ENCODE measurements around the gene CLDN14.

Gene CLDN14

GRCh38 chr21:36429947-36430546 lies 49.9 kb downstream of the CLDN14 start:
- no peak for DNase-seq

DNA sequence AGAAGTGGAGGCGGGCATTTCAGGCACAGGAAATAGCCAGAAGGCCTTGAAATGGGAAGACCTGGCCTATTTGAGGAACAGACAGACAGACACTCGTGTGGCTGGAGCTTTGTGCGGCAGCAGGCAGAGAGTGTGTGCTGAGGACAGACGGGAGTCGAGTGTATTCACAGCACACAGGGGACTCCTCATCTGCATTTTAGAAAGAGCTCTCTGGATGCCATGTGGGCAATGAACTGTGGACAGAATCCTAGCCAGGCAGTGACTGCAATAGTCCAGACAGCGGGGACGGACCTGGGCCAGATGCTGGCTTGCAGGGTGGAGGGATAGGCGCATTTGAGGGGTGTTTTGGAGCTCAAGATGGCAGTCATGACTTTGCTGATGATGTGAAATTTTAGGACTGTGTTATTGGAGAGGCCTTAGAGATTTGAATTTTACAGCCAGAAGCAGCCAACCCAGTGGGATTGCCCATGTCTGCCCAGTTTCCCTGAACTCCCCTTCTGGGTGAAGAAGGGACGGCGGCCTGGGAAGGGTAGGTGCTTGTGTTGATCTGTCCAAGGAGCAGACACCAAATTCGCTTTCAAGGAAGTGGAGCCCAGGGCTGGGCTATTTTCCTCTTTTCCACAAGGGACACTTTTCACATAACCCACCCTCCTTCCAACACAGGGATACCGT lies 51.0 kb downstream of the CLDN14 start:
- no peak for DNase-seq

GRCh38 chr21:36427502-36427901 lies 52.4 kb downstream of the CLDN14 start:
- no peak for DNase-seq

DNA sequence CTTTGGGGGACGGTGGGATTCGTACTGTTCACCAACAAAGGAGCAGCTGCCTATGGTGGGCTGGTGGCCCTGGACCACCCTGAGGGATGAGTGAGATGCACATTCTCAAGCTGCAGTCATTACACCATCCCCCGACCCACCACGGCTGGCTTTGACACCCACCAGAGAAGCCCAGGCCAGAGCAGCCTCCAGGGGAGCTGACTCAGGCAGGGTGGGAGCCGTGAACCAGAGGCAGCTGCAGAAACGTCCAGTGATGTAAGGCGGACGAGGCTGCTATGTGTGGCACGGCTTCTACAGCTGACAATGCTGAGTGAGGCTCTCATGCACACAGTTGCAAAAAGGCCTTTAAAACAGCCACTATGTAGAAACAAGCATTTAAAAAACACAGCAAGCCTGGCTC lies 54.6 kb downstream of the CLDN14 start:
- DNase-seq = no peak

DNA sequence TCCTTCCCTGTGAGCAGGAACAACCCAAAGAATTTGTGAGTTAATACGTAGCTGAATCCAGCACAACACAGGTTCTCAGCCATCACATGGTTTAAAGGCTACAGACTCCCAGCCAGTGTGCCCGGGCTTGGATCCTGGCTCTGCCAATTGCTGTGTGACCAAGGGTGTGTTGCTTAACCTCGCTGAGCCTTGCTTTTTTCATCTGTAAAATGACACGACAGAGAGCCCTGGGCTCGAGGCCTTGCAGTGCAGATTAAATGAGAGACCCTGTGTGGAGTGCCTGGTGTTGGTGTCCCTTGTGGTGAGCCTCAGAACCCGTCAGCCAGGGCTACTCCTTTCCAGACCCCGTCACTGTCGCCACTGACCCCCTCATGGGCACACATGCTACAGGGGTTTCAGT lies 55.3 kb downstream of the CLDN14 start:
- no peak for DNase-seq

DNA sequence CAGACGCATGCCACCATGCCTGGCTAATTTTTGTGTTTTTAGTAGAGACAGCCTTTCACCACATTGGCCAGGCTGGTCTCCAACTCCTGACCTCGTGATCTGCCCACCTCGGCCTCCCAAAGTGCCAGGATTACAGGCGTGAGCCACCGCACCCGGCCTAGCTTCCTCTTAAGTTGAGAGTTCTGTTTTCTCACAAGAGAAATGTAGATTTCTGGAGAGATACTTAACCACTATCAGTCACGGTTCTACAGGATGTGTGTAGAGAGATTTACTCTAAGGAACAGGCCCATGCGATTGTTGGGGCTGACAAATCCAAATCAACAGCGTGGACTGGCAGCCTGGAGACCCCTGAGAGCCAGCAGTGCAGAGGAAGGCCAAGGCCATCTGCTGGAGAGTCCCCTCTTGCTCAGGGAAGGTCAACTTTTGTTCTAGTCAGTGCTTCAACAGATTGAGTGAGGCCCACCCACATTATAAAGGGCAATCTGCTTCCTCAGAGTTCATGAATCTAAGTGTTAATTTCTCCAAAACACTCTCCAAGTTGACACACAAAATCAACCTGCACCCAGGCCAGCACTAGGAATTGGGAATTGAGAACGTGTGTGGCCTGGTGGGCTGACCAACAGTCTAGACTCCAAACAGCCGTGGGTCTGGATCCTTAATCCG lies 56.0 kb downstream of the CLDN14 start:
- no peak for DNase-seq

GRCh38 chr21:36422279-36423098 lies 57.4 kb downstream of the CLDN14 start:
- DNase-seq = no peak

- no peak for DNase-seq
Observed at GRCh38 chr21:36420571-36421339, 59.2 kb downstream of the CLDN14 start.

DNA sequence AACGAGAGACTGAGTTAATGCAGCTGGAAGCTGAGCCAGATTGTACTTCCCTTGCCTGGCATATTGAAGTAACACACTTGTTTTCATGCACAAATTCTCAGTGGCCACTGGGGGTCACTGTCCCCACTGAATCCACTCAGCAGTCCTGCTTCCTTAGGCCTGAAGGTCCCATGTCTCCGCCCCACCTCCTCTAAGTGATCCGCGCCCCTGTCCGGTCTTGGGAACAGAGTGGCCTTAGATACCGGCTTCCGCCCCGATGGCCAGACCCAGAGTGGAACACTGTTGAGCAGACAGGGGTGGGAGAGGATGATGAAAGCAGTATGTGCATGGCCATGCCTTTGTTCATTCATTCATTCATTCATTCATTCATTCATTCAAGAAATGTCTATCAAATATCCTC lies 59.9 kb downstream of the CLDN14 start:
- DNase-seq = peak; percentile 50

GRCh38 chr21:36419241-36419640 lies 60.7 kb downstream of the CLDN14 start:
- no peak for DNase-seq

DNA sequence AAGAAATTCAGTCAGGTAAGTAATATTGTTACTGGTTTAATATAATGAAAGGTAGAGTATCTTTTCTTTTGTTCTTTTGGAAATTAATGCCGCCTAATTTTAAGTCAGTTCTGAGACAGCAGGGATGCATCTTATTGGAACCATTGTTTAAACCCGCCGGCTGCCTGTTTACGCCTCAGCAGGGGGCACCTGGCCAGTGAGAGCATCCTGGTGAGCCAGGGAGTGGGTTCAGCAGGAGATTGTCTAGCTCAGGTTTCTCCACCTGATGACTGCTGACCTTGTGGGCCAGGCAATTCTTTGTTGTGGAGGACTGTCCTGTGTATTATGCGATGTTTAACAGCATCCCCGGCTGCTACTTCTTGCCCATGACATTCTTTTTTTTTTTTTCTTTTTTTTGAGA lies 64.5 kb downstream of the CLDN14 start:
- no peak for DNase-seq

GRCh38 chr21:36412916-36413315 lies 67.0 kb downstream of the CLDN14 start:
- no peak for DNase-seq

DNA sequence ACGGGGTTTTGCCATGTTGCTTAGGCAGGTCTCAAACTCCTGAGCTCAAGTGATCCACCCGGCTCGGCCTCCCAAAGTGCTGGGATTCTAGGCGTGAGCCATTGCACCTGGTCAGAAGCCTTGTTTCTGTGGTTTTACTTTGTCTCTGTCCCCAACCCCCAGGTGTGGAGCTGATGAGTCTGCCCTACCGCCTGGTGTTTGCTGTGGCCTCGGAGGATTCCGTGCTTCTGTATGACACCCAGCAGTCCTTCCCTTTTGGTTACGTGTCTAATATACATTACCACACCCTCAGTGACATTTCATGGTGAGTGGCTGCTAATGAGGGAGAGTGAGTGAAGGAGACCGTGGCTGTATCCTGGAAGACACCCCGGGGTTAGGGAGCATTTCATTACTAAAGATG lies 68.6 kb downstream of the CLDN14 start:
- no peak for DNase-seq
